Liver (tissue), 9 donors: ENCODE data around the gene NR6A1. TPM values are rescaled to one million over a fixed set of nuclear protein-coding genes. Genes with fewer than 3 reads are reported as not detected.

Source experiments
- DNase-seq: peaks from one replicate; pipeline ENCODE4 v3.0.0-alpha.2; 2017; ENCODE audit warnings: low spot score
- H3K27ac ChIP-seq, 2 donors: one replicate each; pipeline ENCODE4 v1.7.0; 2013; ENCODE audit warnings: inconsistent platforms in 2 of 2, low read length in 2 of 2, control low read depth in 1 of 2, low read depth in 1 of 2, mild to moderate bottlenecking in 1 of 2
- H3K27me3 ChIP-seq, 4 donors: one replicate each; pipeline versions ENCODE4 v1.6.1 to v1.7.0; 2013; ENCODE audit warnings: low read length in 3 of 4, inconsistent platforms in 1 of 4, mild to moderate bottlenecking in 1 of 4, moderate library complexity in 1 of 4; ENCODE audit not compliant: control insufficient read depth in 4 of 4, insufficient read depth in 4 of 4
- H3K36me3 ChIP-seq, 4 donors: one replicate each; pipeline versions ENCODE4 v1.6.1 to v1.7.0; 2013; ENCODE audit warnings: low read length in 3 of 4, mild to moderate bottlenecking in 3 of 4, low read depth in 1 of 4, moderate library complexity in 1 of 4; ENCODE audit not compliant: control insufficient read depth in 4 of 4, insufficient read depth in 3 of 4
- H3K4me1 ChIP-seq, 4 donors: one replicate each; pipeline versions ENCODE4 v1.6.1 to v1.7.0; 2013; ENCODE audit warnings: low read length in 3 of 4, mild to moderate bottlenecking in 3 of 4, moderate library complexity in 1 of 4; ENCODE audit not compliant: control insufficient read depth in 4 of 4, insufficient read depth in 4 of 4
- H3K4me3 ChIP-seq, 3 donors: one replicate each; pipeline versions ENCODE4 v1.6.1 to v1.7.0; 2013; ENCODE audit warnings: low read length in 3 of 3, control low read depth in 1 of 3, low read depth in 1 of 3, mild to moderate bottlenecking in 1 of 3
- H3K9ac ChIP-seq, 2 donors: one replicate each; pipeline ENCODE4 v1.7.0; 2013; ENCODE audit warnings: low read length in 2 of 2, mild to moderate bottlenecking in 2 of 2, moderate library complexity in 2 of 2, control low read depth in 1 of 2, low read depth in 1 of 2
- H3K9me3 ChIP-seq, 4 donors: one replicate each; pipeline versions ENCODE4 v1.6.1 to v1.7.0; 2013; ENCODE audit warnings: low read length in 3 of 4; ENCODE audit not compliant: control insufficient read depth in 4 of 4
- EGR1 ChIP-seq, 2 donors: IDR thresholded peaks; 2 replicates each; pipeline ENCODE4 v1.6.1; 2016 to 2018; ENCODE audit warnings: antibody characterized with exemption in 2 of 2, low read depth in 2 of 2
- FOXA1 ChIP-seq: IDR thresholded peaks from 2 replicates; pipeline ENCODE4 v1.6.1; 2016; ENCODE audit warnings: antibody characterized with exemption
- FOXA2 ChIP-seq: IDR thresholded peaks from 2 replicates; pipeline ENCODE4 v1.6.1; 2016; ENCODE audit warnings: antibody characterized with exemption
- GABPA ChIP-seq, 2 donors: IDR thresholded peaks in 1 of 2; conservative IDR thresholded peaks in 1 of 2; 2 replicates each; pipeline ENCODE4 v1.6.1; 2016; ENCODE audit warnings: antibody characterized with exemption in 2 of 2, mild to moderate bottlenecking in 1 of 2, moderate library complexity in 1 of 2
- HNF4A ChIP-seq, 2 donors: conservative IDR thresholded peaks; 2 replicates each; pipeline ENCODE4 v1.6.1; 2016; ENCODE audit warnings: antibody characterized with exemption in 2 of 2, mild to moderate bottlenecking in 2 of 2
- HNF4G ChIP-seq: IDR thresholded peaks from 2 replicates; pipeline ENCODE4 v1.6.1; 2016; ENCODE audit warnings: antibody characterized with exemption
- JUND ChIP-seq, 2 donors: IDR thresholded peaks; 2 replicates each; pipeline ENCODE4 v1.6.1; 2016; ENCODE audit warnings: antibody characterized with exemption in 2 of 2
- NR2F2 ChIP-seq: IDR thresholded peaks from 2 replicates; pipeline ENCODE4 v1.6.1; 2016; ENCODE audit warnings: antibody characterized with exemption
- RAD21 ChIP-seq, 2 donors: IDR thresholded peaks; 2 replicates each; pipeline ENCODE4 v1.6.1; 2016; ENCODE audit warnings: antibody characterized with exemption in 2 of 2, mild to moderate bottlenecking in 2 of 2
- RXRA ChIP-seq, 2 donors: IDR thresholded peaks; 2 replicates each; pipeline ENCODE4 v1.6.1; 2017 to 2018; ENCODE audit warnings: antibody characterized with exemption in 2 of 2, mild to moderate bottlenecking in 1 of 2
- SP1 ChIP-seq: IDR thresholded peaks from 2 replicates; pipeline ENCODE4 v1.6.1; 2018; ENCODE audit warnings: antibody characterized with exemption, mild to moderate bottlenecking
- TAF1 ChIP-seq: conservative IDR thresholded peaks from 2 replicates; pipeline ENCODE4 v1.6.1; 2016; ENCODE audit warnings: antibody characterized with exemption, mild to moderate bottlenecking
- YY1 ChIP-seq: IDR thresholded peaks from 2 replicates; pipeline ENCODE4 v1.6.1; 2016; ENCODE audit warnings: antibody characterized with exemption, mild to moderate bottlenecking
- WGBS: extraction: QIAGEN DNeasy Blood & Tissue Kit; methylation state at CpG from one replicate; pipeline ENCODE4 v1.1.7; 2013; 5-methylcytosine and 5-hydroxymethylcytosine counted together
- polyA plus RNA-seq, 2 donors: library from polyadenylated mRNA; stranded (reverse) in 1 of 2; unstranded in 1 of 2; fragments of 200-250 nt in 1 of 2; fragments of >200 nt in 1 of 2; fragmentation: Nextera tagmentation in 1 of 2; extraction: Ambion mirVana in 1 of 2; gene quantifications; one replicate each; pipeline versions ENCODE4 v1.2.1 to v1.2.3, GENCODE V29; 2013 to 2015
- total RNA-seq, 2 donors: library from RNA; depleted of rRNA; stranded (reverse); fragments of >200 nt; gene quantifications; one replicate each; pipeline ENCODE4 v1.2.3, GENCODE V29; 2014
- TF ChIP-seq, protein P1 (sequence below): IDR thresholded peaks from 2 replicates; pipeline ENCODE4 v1.6.1; 2016; ENCODE audit warnings: antibody characterized with exemption
- TF ChIP-seq, protein P2 (sequence below): IDR thresholded peaks from 2 replicates; pipeline ENCODE4 v1.6.1; 2016; ENCODE audit warnings: antibody characterized with exemption
- TF ChIP-seq, protein P3 (sequence below): IDR thresholded peaks from 2 replicates; pipeline ENCODE4 v1.6.1; 2016; ENCODE audit warnings: antibody characterized with exemption, mild to moderate bottlenecking
- TF ChIP-seq, protein P4 (sequence below): fragments of 150-350 bp; IDR thresholded peaks from 2 replicates; pipeline ENCODE4 v1.5.1; 2017; ENCODE audit warnings: improper control_type of control experiment, low read depth, low read length; ENCODE audit not compliant: missing input control
- TF ChIP-seq, protein P5 (sequence below): IDR thresholded peaks from 2 replicates; pipeline ENCODE4 v1.6.1; 2016; ENCODE audit warnings: antibody characterized with exemption
- donor health status: healthy.
- donor health status: healthy.
- donor health status: healthy.
- donor health status: healthy.
- donor health status: healthy.

The NR6A1 gene
- total and polyA plus RNA-seq, 4 donors: 0.72 to 6.1 (median 2.1) TPM

DNA sequence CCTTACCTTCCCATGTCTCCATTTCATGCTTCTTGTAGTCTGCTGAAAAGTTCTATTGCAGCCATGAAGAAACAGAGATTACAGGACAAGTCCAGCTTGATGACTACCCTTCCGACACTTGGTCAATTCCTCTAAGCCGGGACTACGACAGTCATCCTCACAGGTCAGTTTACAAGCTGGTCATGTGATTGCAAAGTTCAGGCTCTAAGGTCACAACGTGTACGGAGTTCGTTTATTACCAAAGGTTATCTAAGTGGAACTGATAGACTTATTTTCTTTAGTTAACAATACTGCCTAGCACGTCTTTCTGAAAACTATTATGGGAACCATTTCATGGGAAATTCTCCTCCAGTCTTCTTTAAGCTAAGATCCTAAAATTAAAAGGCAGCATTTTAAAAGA lies 175.4 kb downstream of the NR6A1 start:
- WGBS: 21% methylated on average over 7 of the region's 7 CpGs
- H3K36me3 ChIP-seq: no peaks in the 10 kb centered on the region
- peak overlapping the region in 1 of 3 donors; percentile 45 for H3K4me3 ChIP-seq
- H3K27me3 ChIP-seq: no peaks in the 10 kb centered on the region
- DNase-seq: peak; percentile 36
- TF ChIP-seq, protein P1, sequence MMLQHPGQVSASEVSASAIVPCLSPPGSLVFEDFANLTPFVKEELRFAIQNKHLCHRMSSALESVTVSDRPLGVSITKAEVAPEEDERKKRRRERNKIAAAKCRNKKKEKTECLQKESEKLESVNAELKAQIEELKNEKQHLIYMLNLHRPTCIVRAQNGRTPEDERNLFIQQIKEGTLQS: no peak
- TF ChIP-seq SP1: peak; percentile 56
- no peak for TF ChIP-seq TAF1
- peak; percentile 49 for TF ChIP-seq NR2F2
- peak; percentile 97 to 99 for TF ChIP-seq RXRA (IDR thresholded peaks at IDR 0.05)
- TF ChIP-seq HNF4A (conservative IDR thresholded peaks at IDR 0.05): peak; percentile 71 to 86
- peak in 1 of 2 donors; percentile 76 for TF ChIP-seq JUND (IDR thresholded peaks at IDR 0.05)
- peak; percentile 52 for TF ChIP-seq FOXA2
- peak; percentile 45 for TF ChIP-seq YY1
- no peak for TF ChIP-seq HNF4G
- peak; percentile 19 to 28 for TF ChIP-seq RAD21 (IDR thresholded peaks at IDR 0.05)
- TF ChIP-seq EGR1 (IDR thresholded peaks at IDR 0.05; ENCODE audit: low read depth in 2 of 2): no peak
- TF ChIP-seq GABPA (IDR thresholded peaks at IDR 0.05 in 1 of 2, conservative IDR thresholded peaks at IDR 0.05 in 1 of 2): no peak
- TF ChIP-seq, protein P2, sequence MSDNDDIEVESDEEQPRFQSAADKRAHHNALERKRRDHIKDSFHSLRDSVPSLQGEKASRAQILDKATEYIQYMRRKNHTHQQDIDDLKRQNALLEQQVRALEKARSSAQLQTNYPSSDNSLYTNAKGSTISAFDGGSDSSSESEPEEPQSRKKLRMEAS: peak; percentile 68
- TF ChIP-seq, protein P3, sequence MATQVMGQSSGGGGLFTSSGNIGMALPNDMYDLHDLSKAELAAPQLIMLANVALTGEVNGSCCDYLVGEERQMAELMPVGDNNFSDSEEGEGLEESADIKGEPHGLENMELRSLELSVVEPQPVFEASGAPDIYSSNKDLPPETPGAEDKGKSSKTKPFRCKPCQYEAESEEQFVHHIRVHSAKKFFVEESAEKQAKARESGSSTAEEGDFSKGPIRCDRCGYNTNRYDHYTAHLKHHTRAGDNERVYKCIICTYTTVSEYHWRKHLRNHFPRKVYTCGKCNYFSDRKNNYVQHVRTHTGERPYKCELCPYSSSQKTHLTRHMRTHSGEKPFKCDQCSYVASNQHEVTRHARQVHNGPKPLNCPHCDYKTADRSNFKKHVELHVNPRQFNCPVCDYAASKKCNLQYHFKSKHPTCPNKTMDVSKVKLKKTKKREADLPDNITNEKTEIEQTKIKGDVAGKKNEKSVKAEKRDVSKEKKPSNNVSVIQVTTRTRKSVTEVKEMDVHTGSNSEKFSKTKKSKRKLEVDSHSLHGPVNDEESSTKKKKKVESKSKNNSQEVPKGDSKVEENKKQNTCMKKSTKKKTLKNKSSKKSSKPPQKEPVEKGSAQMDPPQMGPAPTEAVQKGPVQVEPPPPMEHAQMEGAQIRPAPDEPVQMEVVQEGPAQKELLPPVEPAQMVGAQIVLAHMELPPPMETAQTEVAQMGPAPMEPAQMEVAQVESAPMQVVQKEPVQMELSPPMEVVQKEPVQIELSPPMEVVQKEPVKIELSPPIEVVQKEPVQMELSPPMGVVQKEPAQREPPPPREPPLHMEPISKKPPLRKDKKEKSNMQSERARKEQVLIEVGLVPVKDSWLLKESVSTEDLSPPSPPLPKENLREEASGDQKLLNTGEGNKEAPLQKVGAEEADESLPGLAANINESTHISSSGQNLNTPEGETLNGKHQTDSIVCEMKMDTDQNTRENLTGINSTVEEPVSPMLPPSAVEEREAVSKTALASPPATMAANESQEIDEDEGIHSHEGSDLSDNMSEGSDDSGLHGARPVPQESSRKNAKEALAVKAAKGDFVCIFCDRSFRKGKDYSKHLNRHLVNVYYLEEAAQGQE: no peak
- TF ChIP-seq FOXA1: no peak
- TF ChIP-seq, protein P4, sequence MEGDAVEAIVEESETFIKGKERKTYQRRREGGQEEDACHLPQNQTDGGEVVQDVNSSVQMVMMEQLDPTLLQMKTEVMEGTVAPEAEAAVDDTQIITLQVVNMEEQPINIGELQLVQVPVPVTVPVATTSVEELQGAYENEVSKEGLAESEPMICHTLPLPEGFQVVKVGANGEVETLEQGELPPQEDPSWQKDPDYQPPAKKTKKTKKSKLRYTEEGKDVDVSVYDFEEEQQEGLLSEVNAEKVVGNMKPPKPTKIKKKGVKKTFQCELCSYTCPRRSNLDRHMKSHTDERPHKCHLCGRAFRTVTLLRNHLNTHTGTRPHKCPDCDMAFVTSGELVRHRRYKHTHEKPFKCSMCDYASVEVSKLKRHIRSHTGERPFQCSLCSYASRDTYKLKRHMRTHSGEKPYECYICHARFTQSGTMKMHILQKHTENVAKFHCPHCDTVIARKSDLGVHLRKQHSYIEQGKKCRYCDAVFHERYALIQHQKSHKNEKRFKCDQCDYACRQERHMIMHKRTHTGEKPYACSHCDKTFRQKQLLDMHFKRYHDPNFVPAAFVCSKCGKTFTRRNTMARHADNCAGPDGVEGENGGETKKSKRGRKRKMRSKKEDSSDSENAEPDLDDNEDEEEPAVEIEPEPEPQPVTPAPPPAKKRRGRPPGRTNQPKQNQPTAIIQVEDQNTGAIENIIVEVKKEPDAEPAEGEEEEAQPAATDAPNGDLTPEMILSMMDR: no peak
- TF ChIP-seq, protein P5, sequence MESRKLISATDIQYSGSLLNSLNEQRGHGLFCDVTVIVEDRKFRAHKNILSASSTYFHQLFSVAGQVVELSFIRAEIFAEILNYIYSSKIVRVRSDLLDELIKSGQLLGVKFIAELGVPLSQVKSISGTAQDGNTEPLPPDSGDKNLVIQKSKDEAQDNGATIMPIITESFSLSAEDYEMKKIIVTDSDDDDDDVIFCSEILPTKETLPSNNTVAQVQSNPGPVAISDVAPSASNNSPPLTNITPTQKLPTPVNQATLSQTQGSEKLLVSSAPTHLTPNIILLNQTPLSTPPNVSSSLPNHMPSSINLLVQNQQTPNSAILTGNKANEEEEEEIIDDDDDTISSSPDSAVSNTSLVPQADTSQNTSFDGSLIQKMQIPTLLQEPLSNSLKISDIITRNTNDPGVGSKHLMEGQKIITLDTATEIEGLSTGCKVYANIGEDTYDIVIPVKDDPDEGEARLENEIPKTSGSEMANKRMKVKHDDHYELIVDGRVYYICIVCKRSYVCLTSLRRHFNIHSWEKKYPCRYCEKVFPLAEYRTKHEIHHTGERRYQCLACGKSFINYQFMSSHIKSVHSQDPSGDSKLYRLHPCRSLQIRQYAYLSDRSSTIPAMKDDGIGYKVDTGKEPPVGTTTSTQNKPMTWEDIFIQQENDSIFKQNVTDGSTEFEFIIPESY: peak; percentile 43
- peaks cover 8 to 27% (median 22%) of the 10 kb centered on the region in 4 donors for H3K4me1 ChIP-seq
- peak overlapping the region in 1 of 2 donors; percentile 54 for H3K9ac ChIP-seq
- peak overlapping the region; percentile 17 to 46 for H3K27ac ChIP-seq
- no peaks in the 10 kb centered on the region for H3K9me3 ChIP-seq
